SK-N-MC (cell line): Measurements from ENCODE around the gene KPNA2.
"Not testable (repeated sequence)": the region's sequence is repeated elsewhere in the genome, so short reads cannot be mapped to it uniquely, and the experiment has no call there.

Source experiments
- DNase-seq: peaks from one replicate; pipeline ENCODE4 v3.0.0-alpha.2; 2011; ENCODE audit warnings: low read depth, low spot score
- H3K27ac ChIP-seq: fragments of 200-600 bp; sonication (generic); 2 replicates; pipeline ENCODE4 v1.5.1; 2016; ENCODE audit warnings: mixed run types
- H3K36me3 ChIP-seq: fragments of 200-600 bp; sonication (generic); 2 replicates; pipeline ENCODE4 v1.6.1; 2017; ENCODE audit warnings: antibody characterized with exemption, low read length, mixed read lengths; ENCODE audit not compliant: insufficient read depth
- H3K4me3 ChIP-seq: fragments of 200-600 bp; sonication (generic); 2 replicates; pipeline ENCODE4 v1.5.1; 2016
- H3K9ac ChIP-seq: fragments of 200-600 bp; sonication (generic); 2 replicates; pipeline ENCODE4 v1.8.0; 2017; ENCODE audit warnings: mixed run types, mixed read lengths; ENCODE audit not compliant: insufficient read length
- H3K9me3 ChIP-seq: fragments of 200-600 bp; sonication (generic); 2 replicates; pipeline ENCODE4 v1.6.1; 2017; ENCODE audit warnings: low read depth, mild to moderate bottlenecking, antibody characterized with exemption, low read length, moderate library complexity, mixed read lengths
- EZH2 ChIP-seq: fragments of 200-600 bp; sonication (generic); IDR thresholded peaks from one replicate; pipeline ENCODE4 v1.6.1; 2017; ENCODE audit warnings: antibody characterized with exemption
- FOXP2 ChIP-seq: optimal IDR thresholded peaks from 2 replicates; pipeline ENCODE3; 2011; ENCODE audit warnings: mild to moderate bottlenecking, moderate library complexity; ENCODE audit not compliant: insufficient read depth; ENCODE audit errors: extremely low read length, control extremely low read depth
- POLR2AphosphoS5 ChIP-seq: IDR thresholded peaks from 2 replicates; pipeline ENCODE4 v1.6.1; 2012; ENCODE audit warnings: mild to moderate bottlenecking, low read depth, low read length, borderline replicate concordance

KPNA2 gene

GRCh38 chr17:68074279-68074678, 38.7 kb downstream of the KPNA2 start:
- Histone ChIP-seq H3K9me3 (no peaks in the 10 kb centered on the region), H3K27ac (no peak overlapping the region), H3K4me3 (no peak overlapping the region), H3K36me3 (no peaks in the 10 kb centered on the region), H3K9ac (no peak overlapping the region)
- no peak for DNase-seq
- TF ChIP-seq EZH2 (no peak), FOXP2 (no peak)

- not testable (repeated sequence) for H3K36me3 ChIP-seq, H3K9ac ChIP-seq, H3K9me3 ChIP-seq
- Histone ChIP-seq H3K4me3 (0 out of 2 replicates have a peak overlapping the region, but pooled peaks have one; percentile 30), H3K27ac (peak overlapping the region; percentile 94)
- DNase-seq, result peak; percentile 76
Measured at GRCh38 chr17:68075953-68076607, 40.5 kb downstream of the KPNA2 start.

- not testable (repeated sequence) for H3K4me3 ChIP-seq, H3K9ac ChIP-seq, H3K9me3 ChIP-seq, DNase-seq, H3K36me3 ChIP-seq
- H3K27ac ChIP-seq, result 0 out of 2 replicates have a peak overlapping the region, but pooled peaks have one; percentile 25
Measured at GRCh38 chr17:68077498-68077897, 42.0 kb downstream of the KPNA2 start.

GRCh38 chr17:68080411-68081150, 45.0 kb downstream of the KPNA2 start:
- Histone ChIP-seq H3K36me3 (no peaks in the 10 kb centered on the region), H3K9me3 (no peaks in the 10 kb centered on the region), H3K9ac (no peak overlapping the region), H3K4me3 (no peak overlapping the region), H3K27ac (no peak overlapping the region)
- DNase-seq, result no peak
- TF ChIP-seq EZH2 (no peak), FOXP2 (no peak), POLR2AphosphoS5 (no peak)

GRCh38 chr17:68081305-68082265, 46.0 kb downstream of the KPNA2 start:
- H3K36me3 ChIP-seq, H3K4me3 ChIP-seq, H3K27ac ChIP-seq, DNase-seq, H3K9ac ChIP-seq, H3K9me3 ChIP-seq: not testable (repeated sequence)

- H3K9me3 ChIP-seq, result no peaks in the 10 kb centered on the region
- DNase-seq, result no peak
Measured at GRCh38 chr17:68085771-68086381, 50.3 kb downstream of the KPNA2 start.

GRCh38 chr17:68086666-68087065, 51.1 kb downstream of the KPNA2 start:
- Histone ChIP-seq H3K27ac (peak overlapping the region; percentile 89), H3K4me3 (peak overlapping the region; percentile 56)
- H3K36me3 ChIP-seq, DNase-seq, H3K9ac ChIP-seq, H3K9me3 ChIP-seq: not testable (repeated sequence)

More at GRCh38 chr17:68085771-68086381, 50.3 kb downstream of the KPNA2 start:
- Histone ChIP-seq H3K36me3 (no peaks in the 10 kb centered on the region), H3K9ac (no peak overlapping the region), H3K4me3 (no peak overlapping the region), H3K27ac (peak overlapping the region; percentile 66)
- TF ChIP-seq POLR2AphosphoS5, result no peak
- no peak for TF ChIP-seq FOXP2
- no peak for TF ChIP-seq EZH2

- H3K9me3 ChIP-seq, H3K9ac ChIP-seq, H3K36me3 ChIP-seq, DNase-seq: not testable (repeated sequence)
- H3K27ac ChIP-seq, result peak overlapping the region; percentile 89
- peak overlapping the region; percentile 63 for H3K4me3 ChIP-seq
Measured at GRCh38 chr17:68087131-68087623, 51.6 kb downstream of the KPNA2 start.
